Glutamatergic neuron (in vitro differentiated cells): ENCODE data around the gene SLC25A20. TPM values are rescaled to one million over a fixed set of nuclear protein-coding genes. Genes with fewer than 3 reads are reported as not detected.

Experiments used
- DNase-seq: peaks from one replicate; pipeline ENCODE4 v3.0.0; 2022
- H3K27ac Mint-ChIP-seq: one replicate; pipeline ENCODE4 v1.8.0; 2020; ENCODE audit warnings: mild to moderate bottlenecking, mixed read lengths, inconsistent platforms; ENCODE audit not compliant: unreplicated experiment
- H3K27me3 Mint-ChIP-seq: one replicate; pipeline ENCODE4 v1.8.0; 2020; ENCODE audit warnings: mild to moderate bottlenecking, moderate library complexity, mixed read lengths, inconsistent platforms; ENCODE audit not compliant: unreplicated experiment
- H3K36me3 Mint-ChIP-seq: one replicate; pipeline ENCODE4 v1.8.0; 2020; ENCODE audit warnings: mild to moderate bottlenecking, mixed read lengths, inconsistent platforms; ENCODE audit not compliant: unreplicated experiment
- H3K4me1 Mint-ChIP-seq: one replicate; pipeline ENCODE4 v1.8.0; 2020; ENCODE audit warnings: mild to moderate bottlenecking, low read depth, mixed read lengths, inconsistent platforms; ENCODE audit not compliant: unreplicated experiment
- H3K4me3 Mint-ChIP-seq: one replicate; pipeline ENCODE4 v1.8.0; 2020; ENCODE audit warnings: mild to moderate bottlenecking, mixed read lengths, inconsistent platforms; ENCODE audit not compliant: unreplicated experiment
- H3K9me3 Mint-ChIP-seq: one replicate; pipeline ENCODE4 v1.8.0; 2020; ENCODE audit warnings: mild to moderate bottlenecking, moderate library complexity, mixed read lengths, inconsistent platforms; ENCODE audit not compliant: unreplicated experiment
- CTCF ChIP-seq: fragments of 200-600 bp; sonication (generic); IDR thresholded peaks from one replicate; pipeline ENCODE4 v1.5.0; 2021; ENCODE audit not compliant: partially characterized antibody, unreplicated experiment
- total RNA-seq: library from RNA; stranded (reverse); fragmentation: NEBNext Ultra II Directional; extraction: Animal tissue kit (Norgen Biotek cat#: 25700); gene quantifications from one replicate; pipeline ENCODE4 v1.2.1, GENCODE V29; 2021; ENCODE audit not compliant: unreplicated experiment

SLC25A20 gene
- total RNA-seq, 1 donor from 2014 or later: 24.3 TPM

- Mint-ChIP-seq H3K36me3 (no peaks in the 10 kb centered on the region), H3K4me1 (no peaks in the 10 kb centered on the region), H3K9me3 (peaks cover 1% of the 10 kb centered on the region), H3K27ac (no peak overlapping the region), H3K27me3 (peaks cover 2% of the 10 kb centered on the region), H3K4me3 (no peak overlapping the region)
- TF ChIP-seq CTCF: no peak
- DNase-seq: no peak
Measured at GRCh38 chr3:48881652-48882114, 17.0 kb downstream of the SLC25A20 start.

GRCh38 chr3:48881006-48881405 lies 17.7 kb downstream of the SLC25A20 start:
- H3K9me3 Mint-ChIP-seq: peaks cover 1% of the 10 kb centered on the region

GRCh38 chr3:48879994-48880377 lies 18.7 kb downstream of the SLC25A20 start:
- TF ChIP-seq CTCF: no peak
- DNase-seq: no peak
- H3K9me3 Mint-ChIP-seq: peaks cover 1% of the 10 kb centered on the region
- H3K4me3 Mint-ChIP-seq: no peak overlapping the region
- H3K27ac Mint-ChIP-seq: no peak overlapping the region
- H3K27me3 Mint-ChIP-seq: peaks cover 2% of the 10 kb centered on the region
- H3K36me3 Mint-ChIP-seq: no peaks in the 10 kb centered on the region
- H3K4me1 Mint-ChIP-seq: no peaks in the 10 kb centered on the region

More at GRCh38 chr3:48881006-48881405, 17.7 kb downstream of the SLC25A20 start:
- Mint-ChIP-seq H3K36me3 (no peaks in the 10 kb centered on the region), H3K4me3 (no peak overlapping the region), H3K27me3 (peaks cover 2% of the 10 kb centered on the region), H3K4me1 (no peaks in the 10 kb centered on the region), H3K27ac (no peak overlapping the region)
- DNase-seq: no peak
- no peak for TF ChIP-seq CTCF

- Mint-ChIP-seq H3K27ac (no peak overlapping the region), H3K36me3 (no peaks in the 10 kb centered on the region), H3K4me1 (no peaks in the 10 kb centered on the region), H3K9me3 (peaks cover 1% of the 10 kb centered on the region), H3K27me3 (peaks cover 2% of the 10 kb centered on the region), H3K4me3 (no peak overlapping the region)
- no peak for TF ChIP-seq CTCF
- no peak for DNase-seq
Measured at GRCh38 chr3:48879307-48879993, 19.2 kb downstream of the SLC25A20 start.

GRCh38 chr3:48877671-48878070 lies 21.0 kb downstream of the SLC25A20 start:
- DNase-seq: no peak
- H3K4me3 Mint-ChIP-seq: no peak overlapping the region
- H3K9me3 Mint-ChIP-seq: peaks cover 1% of the 10 kb centered on the region
- no peaks in the 10 kb centered on the region for H3K4me1 Mint-ChIP-seq
- no peak for TF ChIP-seq CTCF
- H3K27ac Mint-ChIP-seq: no peak overlapping the region
- H3K27me3 Mint-ChIP-seq: peaks cover 2% of the 10 kb centered on the region
- no peaks in the 10 kb centered on the region for H3K36me3 Mint-ChIP-seq
